SIG-M5 treated with dmso at 0.1 percent for 504 hours (cell line): ENCODE data around the gene ELMOD1.
"Not testable (repeated sequence)": the region's sequence is repeated elsewhere in the genome, so short reads cannot be mapped to it uniquely, and the experiment has no call there.

Experiments
- DNase-seq: peaks from one replicate; lab custom pipeline; 2025; ENCODE audit not compliant: unreplicated experiment; lab: John Stamatoyannopoulos, UW

ELMOD1 gene

DNA sequence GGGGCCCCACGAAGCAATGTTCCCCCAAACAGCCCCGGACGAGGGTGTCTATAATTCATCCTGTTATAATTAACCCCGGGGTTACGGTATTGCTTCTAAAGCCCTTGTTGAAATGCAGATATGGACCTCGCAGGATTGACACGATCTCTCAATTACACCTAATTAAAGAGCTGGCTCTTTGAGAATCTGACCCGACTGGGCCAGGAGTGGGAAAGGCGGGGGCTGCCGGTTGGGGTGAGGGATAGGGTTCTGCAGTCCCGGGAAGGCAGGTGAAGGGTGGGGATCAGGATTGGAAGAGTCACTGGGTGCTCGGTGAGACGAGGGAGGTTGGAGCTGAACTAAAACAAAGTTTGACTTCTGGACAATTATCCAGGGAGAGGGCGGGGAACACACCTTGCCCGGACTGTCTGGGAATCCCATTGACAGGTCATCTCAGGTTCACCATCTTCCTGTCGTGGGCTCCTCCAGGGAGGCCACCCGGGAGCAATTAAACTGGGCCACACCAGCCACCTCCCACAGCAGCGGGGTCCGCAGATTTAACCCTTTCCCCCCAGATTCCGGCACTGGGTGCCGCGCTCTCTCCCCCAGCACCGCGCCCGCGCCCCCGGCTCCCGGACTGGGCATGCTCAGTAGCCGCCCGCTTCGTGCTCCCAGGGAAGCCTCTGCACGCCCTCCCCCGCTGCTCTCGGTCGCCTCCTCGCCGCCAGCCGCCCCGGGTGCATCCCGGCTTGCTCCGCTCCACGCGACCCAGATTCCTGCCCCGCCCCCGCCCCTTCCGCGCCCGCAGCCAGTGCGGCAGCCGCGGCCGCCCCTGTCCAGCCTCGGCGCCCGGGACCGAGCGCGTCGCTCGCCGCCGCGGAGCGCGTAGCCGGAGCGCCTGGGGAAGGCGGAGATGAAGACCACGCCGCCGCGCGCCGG, at the start of gene ELMOD1:
ELMOD1 (plus strand) TSS at position 688 of the 918 bp plus-strand sequence. CDS start 27,043 bp downstream, outside the sequence.
- DNase-seq = peak; percentile 5

- no peak for DNase-seq
Measured at GRCh38 chr11:107545101-107545514, 45.8 kb upstream of the ELMOD1 start.

GRCh38 chr11:107547961-107548360, 43.0 kb upstream of the ELMOD1 start:
- no peak for DNase-seq

- DNase-seq = peak; percentile 51
Measured at GRCh38 chr11:107549253-107549953, 41.5 kb upstream of the ELMOD1 start.

GRCh38 chr11:107549954-107550285, 41.0 kb upstream of the ELMOD1 start:
- no peak for DNase-seq

- no peak for DNase-seq
Measured at GRCh38 chr11:107550304-107550703, 40.6 kb upstream of the ELMOD1 start.

GRCh38 chr11:107561688-107562087, 29.3 kb upstream of the ELMOD1 start:
- no peak for DNase-seq

DNA sequence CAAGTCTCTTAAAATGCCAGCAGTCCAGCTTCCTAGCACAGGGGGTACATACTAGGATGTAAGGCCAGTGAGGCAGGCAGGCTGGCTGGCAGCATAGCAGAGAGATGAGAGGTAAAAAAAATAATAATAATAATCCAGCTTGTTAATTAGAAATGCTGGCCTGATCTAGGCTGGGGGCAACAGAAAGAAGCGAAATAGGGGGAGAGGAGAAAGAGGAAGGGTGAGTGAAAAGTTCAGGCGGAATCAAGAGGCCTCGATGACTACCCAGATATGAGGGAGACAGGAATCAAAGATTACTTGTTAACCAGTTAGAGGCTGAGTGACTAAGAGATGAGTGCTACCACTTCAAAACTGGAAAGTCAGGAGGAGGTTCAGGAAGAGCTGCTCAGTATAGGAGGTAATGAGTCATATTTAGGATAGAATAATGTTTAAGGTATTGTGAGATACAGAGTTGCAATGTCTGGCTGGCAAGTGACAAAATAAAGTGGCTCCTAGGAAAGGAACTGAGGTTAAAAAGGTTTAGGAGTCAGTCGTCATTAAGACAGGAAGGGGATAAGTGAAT, 28.2 kb upstream of the ELMOD1 start:
- DNase-seq = peak; percentile 1

DNA sequence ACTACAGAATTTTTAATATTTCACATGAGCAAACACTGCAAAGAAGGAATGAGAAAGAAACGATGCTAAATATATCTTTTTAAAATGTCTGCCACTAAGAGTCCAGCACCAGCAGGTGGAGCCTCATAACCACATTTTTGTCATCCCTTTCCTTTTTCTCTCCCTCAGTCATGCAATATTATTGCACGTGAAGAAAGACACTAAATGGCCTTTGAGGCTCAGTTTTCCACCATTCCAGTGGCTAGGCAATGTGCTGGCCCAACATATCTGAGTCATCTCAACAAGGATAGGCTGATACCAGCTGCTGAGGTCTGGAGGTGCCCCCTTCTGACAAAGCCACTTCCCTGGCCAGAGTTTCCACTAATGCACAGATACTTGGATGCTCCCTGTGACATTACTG, 27.2 kb upstream of the ELMOD1 start:
- peak; percentile 69 for DNase-seq

DNA sequence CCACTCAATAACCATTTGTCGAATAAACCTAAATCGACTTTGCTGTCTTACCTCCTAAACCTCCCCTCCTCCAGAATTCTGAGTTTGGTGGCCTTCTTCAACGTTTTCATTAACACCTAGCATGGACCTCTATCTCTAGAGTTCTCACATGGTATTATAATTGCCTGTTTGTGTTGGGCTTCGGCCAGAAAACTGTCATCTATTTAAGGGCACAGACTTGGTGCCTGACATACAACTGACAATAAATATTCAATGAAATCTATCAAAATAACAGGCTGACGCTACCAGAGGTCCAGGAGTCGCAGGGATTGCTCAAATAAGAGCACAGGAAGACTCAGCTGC, 26.1 kb upstream of the ELMOD1 start:
- no peak for DNase-seq

GRCh38 chr11:107565219-107565937, 25.6 kb upstream of the ELMOD1 start, which contains the start of gene ALKBH8:
ALKBH8 (minus strand) TSS chr11:107565735; CDS start chr11:107560893, 4,842 bp downstream.
- DNase-seq = peak; percentile 84

GRCh38 chr11:107565955-107566501, 24.9 kb upstream of the ELMOD1 start:
- not testable (repeated sequence) for DNase-seq

- DNase-seq = no peak
Measured at GRCh38 chr11:107566569-107566968, 24.4 kb upstream of the ELMOD1 start.

DNA sequence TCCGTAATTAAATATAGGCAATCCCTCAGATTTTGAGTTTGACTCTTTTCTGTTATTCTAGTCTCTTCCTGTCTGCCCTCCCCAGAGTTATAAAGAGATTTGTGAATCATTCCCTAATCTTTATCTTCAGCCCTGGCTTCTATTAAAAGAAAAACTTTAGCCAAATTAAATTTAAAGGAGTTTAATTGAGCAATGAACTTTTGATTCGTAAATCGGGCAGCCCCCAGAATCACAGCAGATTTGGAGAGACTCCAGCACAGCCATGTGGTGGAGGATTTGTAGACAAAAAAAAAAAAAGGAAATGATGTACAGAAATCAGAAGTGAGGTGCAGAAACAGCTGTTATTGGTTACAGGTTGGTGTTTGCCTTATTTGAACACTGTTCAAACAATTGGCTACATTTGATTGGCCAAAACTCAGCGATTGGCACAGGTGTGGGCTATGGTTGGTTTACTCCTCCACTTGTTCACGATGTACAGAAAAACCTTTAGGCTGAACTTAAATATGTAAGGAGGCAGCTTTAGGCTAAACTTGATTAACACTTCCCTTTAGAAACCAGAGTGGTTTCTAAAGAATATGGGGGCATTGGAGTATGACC, 23.1 kb upstream of the ELMOD1 start:
- no peak for DNase-seq

GRCh38 chr11:107570015-107570414, 20.9 kb upstream of the ELMOD1 start:
- DNase-seq = no peak

GRCh38 chr11:107573438-107573837, 17.5 kb upstream of the ELMOD1 start:
- no peak for DNase-seq

- DNase-seq = peak; percentile 64
Measured at GRCh38 chr11:107576497-107577345, 14.2 kb upstream of the ELMOD1 start.

- no peak for DNase-seq
Measured at GRCh38 chr11:107577346-107577711, 13.6 kb upstream of the ELMOD1 start.

DNA sequence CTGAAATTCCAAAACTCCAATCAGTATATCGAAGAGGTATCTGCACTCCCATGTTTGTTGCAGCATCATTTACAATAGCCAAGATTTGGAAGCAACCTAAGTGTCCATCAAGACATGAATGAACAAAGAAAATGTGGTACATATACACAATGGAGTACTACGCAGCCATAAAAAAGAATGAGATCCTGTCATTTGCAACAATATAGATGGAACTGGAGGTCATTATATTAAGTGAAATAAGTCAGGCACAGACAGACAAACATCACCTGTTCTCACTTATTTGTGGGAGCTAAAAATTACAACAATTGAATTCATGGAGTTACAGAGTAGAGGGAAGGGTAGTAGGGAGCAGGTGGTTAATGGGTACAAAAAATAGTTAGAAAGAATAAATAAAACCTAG, 11.8 kb upstream of the ELMOD1 start:
- not testable (repeated sequence) for DNase-seq

DNA sequence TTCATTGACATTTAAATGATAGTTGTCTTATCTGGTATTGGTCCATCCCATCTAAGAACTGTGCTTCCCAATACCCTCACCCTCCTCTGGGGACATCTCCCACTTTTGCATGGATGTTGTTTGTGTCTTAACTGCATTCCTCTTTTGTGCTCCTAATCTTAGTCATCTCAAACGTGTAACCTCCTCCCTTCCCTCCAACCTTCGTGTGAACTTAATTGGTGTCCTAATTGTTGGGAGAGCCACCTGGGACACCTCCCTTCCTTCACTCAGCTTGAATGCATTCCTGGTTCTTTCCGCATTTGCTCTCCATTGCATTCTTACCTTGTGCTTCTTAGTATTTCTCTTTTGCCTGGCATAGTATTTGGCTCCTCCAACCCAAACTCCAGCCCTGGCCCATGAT, 9.8 kb upstream of the ELMOD1 start:
- DNase-seq = no peak
